Measurements from ENCODE around the gene UQCRC2. TPM values are rescaled to one million over a fixed set of nuclear protein-coding genes. Genes with fewer than 3 reads are reported as not detected.

The UQCRC2 gene
- total and polyA plus RNA-seq, 10 of the 15 experiments (the other 5 are each of a cell fraction or from before 2014, with no cell fraction given) = 256 to 563 (median 327) TPM

DNA sequence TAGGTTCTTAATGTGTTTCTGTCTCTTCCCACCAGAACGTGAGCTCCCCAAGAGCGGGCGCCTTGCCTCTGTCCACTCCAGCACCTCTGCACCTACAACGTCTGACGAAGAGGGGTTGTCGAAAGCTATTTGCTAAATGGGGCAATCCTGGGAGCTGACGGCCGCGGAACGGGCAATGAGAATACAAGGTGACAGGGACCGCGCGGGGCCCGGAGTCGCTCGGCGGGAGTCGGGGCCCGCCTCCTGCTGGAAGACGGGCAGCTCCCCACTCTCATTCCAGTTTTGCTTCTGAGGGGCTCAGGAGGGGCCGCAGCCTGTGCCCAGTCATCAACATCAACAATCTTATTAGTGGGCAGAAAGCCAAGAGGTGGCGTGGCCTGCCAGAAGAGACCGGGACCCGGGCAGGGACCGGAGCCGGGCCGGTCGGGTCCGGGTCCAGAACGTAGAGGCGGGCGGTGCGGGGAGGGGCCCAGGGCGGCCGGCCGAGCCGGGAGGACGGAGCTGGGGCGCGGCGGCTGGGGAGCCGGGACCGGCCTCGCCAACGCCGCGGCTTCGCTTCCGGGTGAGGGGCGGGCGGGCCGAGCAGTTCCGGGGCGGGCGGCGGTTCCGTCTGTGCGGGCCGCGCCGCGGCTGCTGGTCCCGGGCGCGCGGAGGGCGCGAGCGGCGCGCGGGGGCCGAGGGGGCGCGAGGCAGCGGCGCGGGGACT lies 54.5 kb downstream of the UQCRC2 start, which contains the start of gene MOSMO (continued):
- TF ChIP-seq, protein P1, sequence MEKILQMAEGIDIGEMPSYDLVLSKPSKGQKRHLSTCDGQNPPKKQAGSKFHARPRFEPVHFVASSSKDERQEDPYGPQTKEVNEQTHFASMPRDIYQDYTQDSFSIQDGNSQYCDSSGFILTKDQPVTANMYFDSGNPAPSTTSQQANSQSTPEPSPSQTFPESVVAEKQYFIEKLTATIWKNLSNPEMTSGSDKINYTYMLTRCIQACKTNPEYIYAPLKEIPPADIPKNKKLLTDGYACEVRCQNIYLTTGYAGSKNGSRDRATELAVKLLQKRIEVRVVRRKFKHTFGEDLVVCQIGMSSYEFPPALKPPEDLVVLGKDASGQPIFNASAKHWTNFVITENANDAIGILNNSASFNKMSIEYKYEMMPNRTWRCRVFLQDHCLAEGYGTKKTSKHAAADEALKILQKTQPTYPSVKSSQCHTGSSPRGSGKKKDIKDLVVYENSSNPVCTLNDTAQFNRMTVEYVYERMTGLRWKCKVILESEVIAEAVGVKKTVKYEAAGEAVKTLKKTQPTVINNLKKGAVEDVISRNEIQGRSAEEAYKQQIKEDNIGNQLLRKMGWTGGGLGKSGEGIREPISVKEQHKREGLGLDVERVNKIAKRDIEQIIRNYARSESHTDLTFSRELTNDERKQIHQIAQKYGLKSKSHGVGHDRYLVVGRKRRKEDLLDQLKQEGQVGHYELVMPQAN (conservative IDR thresholded peaks at IDR 0.05) = peak; percentile 83
- TF ChIP-seq FOXM1 (IDR thresholded peaks at IDR 0.05; ENCODE audit: low read depth, low read length) = no peak
- no peak for TF ChIP-seq ZSCAN29 (IDR thresholded peaks at IDR 0.05)
- TF ChIP-seq, protein P2, sequence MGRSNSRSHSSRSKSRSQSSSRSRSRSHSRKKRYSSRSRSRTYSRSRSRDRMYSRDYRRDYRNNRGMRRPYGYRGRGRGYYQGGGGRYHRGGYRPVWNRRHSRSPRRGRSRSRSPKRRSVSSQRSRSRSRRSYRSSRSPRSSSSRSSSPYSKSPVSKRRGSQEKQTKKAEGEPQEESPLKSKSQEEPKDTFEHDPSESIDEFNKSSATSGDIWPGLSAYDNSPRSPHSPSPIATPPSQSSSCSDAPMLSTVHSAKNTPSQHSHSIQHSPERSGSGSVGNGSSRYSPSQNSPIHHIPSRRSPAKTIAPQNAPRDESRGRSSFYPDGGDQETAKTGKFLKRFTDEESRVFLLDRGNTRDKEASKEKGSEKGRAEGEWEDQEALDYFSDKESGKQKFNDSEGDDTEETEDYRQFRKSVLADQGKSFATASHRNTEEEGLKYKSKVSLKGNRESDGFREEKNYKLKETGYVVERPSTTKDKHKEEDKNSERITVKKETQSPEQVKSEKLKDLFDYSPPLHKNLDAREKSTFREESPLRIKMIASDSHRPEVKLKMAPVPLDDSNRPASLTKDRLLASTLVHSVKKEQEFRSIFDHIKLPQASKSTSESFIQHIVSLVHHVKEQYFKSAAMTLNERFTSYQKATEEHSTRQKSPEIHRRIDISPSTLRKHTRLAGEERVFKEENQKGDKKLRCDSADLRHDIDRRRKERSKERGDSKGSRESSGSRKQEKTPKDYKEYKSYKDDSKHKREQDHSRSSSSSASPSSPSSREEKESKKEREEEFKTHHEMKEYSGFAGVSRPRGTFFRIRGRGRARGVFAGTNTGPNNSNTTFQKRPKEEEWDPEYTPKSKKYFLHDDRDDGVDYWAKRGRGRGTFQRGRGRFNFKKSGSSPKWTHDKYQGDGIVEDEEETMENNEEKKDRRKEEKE (IDR thresholded peaks at IDR 0.05) = no peak
- no peak for TF ChIP-seq CBX5 (IDR thresholded peaks at IDR 0.05; ENCODE audit: low read depth)
- TF ChIP-seq, protein P3, sequence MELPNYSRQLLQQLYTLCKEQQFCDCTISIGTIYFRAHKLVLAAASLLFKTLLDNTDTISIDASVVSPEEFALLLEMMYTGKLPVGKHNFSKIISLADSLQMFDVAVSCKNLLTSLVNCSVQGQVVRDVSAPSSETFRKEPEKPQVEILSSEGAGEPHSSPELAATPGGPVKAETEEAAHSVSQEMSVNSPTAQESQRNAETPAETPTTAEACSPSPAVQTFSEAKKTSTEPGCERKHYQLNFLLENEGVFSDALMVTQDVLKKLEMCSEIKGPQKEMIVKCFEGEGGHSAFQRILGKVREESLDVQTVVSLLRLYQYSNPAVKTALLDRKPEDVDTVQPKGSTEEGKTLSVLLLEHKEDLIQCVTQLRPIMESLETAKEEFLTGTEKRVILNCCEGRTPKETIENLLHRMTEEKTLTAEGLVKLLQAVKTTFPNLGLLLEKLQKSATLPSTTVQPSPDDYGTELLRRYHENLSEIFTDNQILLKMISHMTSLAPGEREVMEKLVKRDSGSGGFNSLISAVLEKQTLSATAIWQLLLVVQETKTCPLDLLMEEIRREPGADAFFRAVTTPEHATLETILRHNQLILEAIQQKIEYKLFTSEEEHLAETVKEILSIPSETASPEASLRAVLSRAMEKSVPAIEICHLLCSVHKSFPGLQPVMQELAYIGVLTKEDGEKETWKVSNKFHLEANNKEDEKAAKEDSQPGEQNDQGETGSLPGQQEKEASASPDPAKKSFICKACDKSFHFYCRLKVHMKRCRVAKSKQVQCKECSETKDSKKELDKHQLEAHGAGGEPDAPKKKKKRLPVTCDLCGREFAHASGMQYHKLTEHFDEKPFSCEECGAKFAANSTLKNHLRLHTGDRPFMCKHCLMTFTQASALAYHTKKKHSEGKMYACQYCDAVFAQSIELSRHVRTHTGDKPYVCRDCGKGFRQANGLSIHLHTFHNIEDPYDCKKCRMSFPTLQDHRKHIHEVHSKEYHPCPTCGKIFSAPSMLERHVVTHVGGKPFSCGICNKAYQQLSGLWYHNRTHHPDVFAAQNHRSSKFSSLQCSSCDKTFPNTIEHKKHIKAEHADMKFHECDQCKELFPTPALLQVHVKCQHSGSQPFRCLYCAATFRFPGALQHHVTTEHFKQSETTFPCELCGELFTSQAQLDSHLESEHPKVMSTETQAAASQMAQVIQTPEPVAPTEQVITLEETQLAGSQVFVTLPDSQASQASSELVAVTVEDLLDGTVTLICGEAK (IDR thresholded peaks at IDR 0.05; ENCODE audit: borderline replicate concordance) = no peak
- TF ChIP-seq SMARCA5 (IDR thresholded peaks at IDR 0.05) = no peak
- TF ChIP-seq ZNF384 (IDR thresholded peaks at IDR 0.05; ENCODE audit: borderline replicate concordance, low read depth, low read length) = no peak
- TF ChIP-seq NFYA (IDR thresholded peaks at IDR 0.05; ENCODE audit: borderline replicate concordance, low read depth, low read length) = no peak
- peak; percentile 32; the same call in 1 of the 2 replicates for TF ChIP-seq TAF1 (IDR thresholded peaks at IDR 0.05; ENCODE audit: borderline replicate concordance, low read depth, low read length)
- TF ChIP-seq NBN (IDR thresholded peaks at IDR 0.05) = no peak
- no peak for TF ChIP-seq PAX8 (IDR thresholded peaks at IDR 0.05)
- TF ChIP-seq TCF12 (IDR thresholded peaks at IDR 0.05; ENCODE audit: low read depth, low read length) = no peak
- TF ChIP-seq JUNB (IDR thresholded peaks at IDR 0.05) = no peak
- TF ChIP-seq ZBED1 (IDR thresholded peaks at IDR 0.05; ENCODE audit: borderline replicate concordance) = no peak
- no peak for TF ChIP-seq BACH1 (IDR thresholded peaks at IDR 0.05; ENCODE audit: borderline replicate concordance)
- no peak for TF ChIP-seq CHD1 (IDR thresholded peaks at IDR 0.05; ENCODE audit: low read depth, low read length)
- no peak for TF ChIP-seq IKZF2 (IDR thresholded peaks at IDR 0.05)
- no peak for TF ChIP-seq WRNIP1 (IDR thresholded peaks at IDR 0.05; ENCODE audit: borderline replicate concordance, low read depth, low read length)
- TF ChIP-seq KLF5 (IDR thresholded peaks at IDR 0.05; ENCODE audit: partially characterized antibody) = peak; percentile 31
- TF ChIP-seq NFIC (IDR thresholded peaks at IDR 0.05; ENCODE audit: low read depth, low read length) = no peak
- TF ChIP-seq BMI1 (IDR thresholded peaks at IDR 0.05; ENCODE audit: borderline replicate concordance) = no peak
- TF ChIP-seq SRF (IDR thresholded peaks at IDR 0.05; ENCODE audit: low read depth in 2 of 2, low read length in 2 of 2) = 0 out of 4 replicates have a peak, but pooled peaks of 1 of the 2 experiments have one; percentile 33
- no peak for TF ChIP-seq STAT1 (conservative IDR thresholded peaks at IDR 0.05)
